ENCODE measurements around the gene ZKSCAN2.

Gene ZKSCAN2

GRCh38 chr16:25257470-25257955 is at the start of gene ZKSCAN2:
TSS of gene ZKSCAN2 (minus strand) at chr16:25257845. CDS start at chr16:25257127, 718 bp downstream.
- peak; percentile 93 for DNase-seq

- no peak for DNase-seq
Measured at GRCh38 chr16:25299792-25300590, 42.3 kb upstream of the ZKSCAN2 start.

- DNase-seq, result no peak
Measured at GRCh38 chr16:25298165-25298872, 40.7 kb upstream of the ZKSCAN2 start.

GRCh38 chr16:25297151-25297787 is 39.6 kb upstream of the ZKSCAN2 start:
- DNase-seq, result no peak

- DNase-seq, result no peak
Measured at GRCh38 chr16:25291580-25291979, 33.9 kb upstream of the ZKSCAN2 start.

DNA sequence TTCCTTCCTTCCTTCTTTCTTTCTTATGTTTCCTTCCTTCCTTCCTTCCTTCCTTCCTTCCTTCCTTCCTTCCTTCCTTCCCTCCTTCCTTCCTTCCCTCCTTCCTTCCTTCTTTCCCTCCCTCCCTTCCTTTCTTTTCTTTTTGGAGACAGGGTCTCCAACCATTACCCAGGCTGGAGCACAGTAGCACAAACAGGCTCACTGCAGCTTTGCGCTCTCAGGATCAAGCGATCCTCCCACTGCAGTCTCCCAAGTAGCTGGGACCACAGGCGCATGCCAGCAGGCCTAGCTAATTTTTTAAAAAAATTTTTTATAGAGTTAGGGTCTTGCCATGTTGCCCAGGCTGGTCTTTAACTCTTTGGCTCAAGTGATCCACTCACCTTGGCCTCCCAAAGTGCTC is 31.8 kb upstream of the ZKSCAN2 start:
- no peak for DNase-seq

DNA sequence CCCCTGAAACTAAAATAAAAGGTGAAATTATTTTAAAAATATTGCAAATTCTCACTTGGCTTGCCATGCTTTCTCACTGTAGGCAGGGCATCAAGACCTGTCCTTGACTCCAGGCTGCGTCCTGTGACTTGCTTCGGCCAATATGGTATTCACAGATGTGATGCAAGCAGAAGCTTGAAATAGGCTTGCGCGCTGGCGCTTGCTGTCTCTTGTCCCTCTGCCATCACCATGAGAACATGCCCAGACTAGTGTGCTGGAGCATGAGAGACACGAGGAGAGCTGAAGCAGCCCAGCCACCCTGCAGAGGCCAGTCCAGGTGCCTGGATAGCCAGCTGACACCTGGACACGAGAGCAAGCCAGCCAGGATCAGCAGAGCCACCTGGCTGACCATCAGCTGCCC is 21.8 kb upstream of the ZKSCAN2 start:
- DNase-seq, result no peak

GRCh38 chr16:25271421-25271820 is 13.8 kb upstream of the ZKSCAN2 start:
- no peak for DNase-seq

- no peak for DNase-seq
Measured at GRCh38 chr16:25270577-25270976, 12.9 kb upstream of the ZKSCAN2 start.

DNA sequence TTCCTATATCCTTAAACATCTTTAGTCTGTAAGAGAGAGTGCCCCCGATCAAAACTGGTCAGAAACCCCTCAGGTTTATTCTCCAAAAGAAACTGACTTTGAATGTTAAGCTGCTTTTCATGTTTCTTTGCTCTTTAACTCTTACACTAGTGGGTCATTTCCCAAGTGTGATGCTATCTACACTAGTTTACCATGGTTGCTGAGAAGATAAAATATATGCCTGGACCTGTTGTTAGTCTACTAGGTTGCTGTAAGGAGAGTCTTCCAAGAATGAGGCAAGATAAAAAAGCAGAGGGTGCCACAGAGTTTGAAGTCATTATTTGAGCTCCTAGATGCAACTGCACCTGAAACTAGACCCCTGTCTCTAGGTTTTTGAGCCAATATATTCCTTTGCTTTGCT is 12.2 kb upstream of the ZKSCAN2 start:
- DNase-seq, result no peak

- no peak for DNase-seq
Measured at GRCh38 chr16:25265968-25266367, 8.3 kb upstream of the ZKSCAN2 start.

GRCh38 chr16:25264597-25264996 is 7.0 kb upstream of the ZKSCAN2 start:
- DNase-seq, result no peak

GRCh38 chr16:25260416-25260815 is 2.8 kb upstream of the ZKSCAN2 start:
- DNase-seq, result peak; percentile 13

DNA sequence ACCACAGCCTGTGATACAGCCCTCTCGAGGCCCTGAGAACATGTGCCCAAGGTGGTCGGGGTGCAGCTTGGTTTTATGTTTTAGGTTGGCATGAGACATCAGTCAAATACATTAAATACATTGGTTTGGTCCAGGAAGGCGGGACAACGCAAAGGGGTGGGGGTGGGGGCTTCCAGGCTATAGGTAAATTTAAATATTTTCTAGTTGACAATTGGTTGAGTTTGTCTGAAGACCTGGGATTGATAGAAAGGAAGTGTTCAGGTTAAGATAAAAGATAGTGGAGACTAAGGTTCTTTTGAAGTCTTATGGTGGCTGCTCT is 1.2 kb upstream of the ZKSCAN2 start:
- no peak for DNase-seq

DNA sequence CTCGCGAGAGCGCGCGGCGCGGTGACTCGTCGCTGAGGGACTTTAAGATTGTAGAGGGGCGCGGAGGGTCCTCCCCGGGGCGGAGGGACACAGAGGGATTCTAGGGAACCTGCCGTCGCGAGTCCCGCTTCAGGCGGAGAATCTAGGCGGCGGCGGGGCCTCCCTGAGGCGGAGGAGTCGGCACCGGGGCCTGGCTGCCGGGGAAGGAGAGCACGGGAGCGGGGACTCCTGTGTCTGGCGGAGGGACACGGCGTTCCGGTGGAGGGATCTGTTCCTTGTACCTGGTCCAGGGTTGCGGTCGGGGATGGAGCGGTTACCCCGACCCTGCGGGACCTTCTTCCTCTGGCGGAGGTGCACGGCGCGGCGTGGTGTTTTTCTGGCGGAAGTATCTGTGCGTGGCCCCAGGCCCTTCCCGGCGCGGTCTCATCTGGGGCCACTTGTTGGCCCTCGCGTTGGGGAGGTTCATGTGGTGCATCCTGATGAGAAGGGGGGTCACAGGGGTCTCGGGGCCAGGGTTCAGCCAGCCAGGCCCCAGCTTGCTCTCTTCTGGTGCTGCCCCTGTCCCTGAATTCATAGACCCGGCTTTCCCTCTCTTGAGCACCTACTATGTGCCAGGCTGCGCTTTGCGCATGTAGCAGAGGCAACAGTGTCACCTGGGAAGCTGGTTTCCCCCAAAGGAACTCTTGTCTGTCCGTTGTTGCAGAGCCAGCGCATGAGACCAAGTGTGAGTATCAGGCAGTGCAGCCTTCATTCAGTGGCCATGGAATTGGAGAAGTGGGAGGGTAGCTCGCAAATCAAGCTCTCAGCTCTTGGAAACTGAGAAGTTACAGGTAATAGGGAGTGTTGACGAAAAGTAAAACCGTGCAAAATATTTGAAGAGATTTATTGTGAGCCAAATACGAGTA is 563 bp upstream of the ZKSCAN2 start:
- peak; percentile 88 for DNase-seq

- peak; percentile 31 for DNase-seq
Measured at GRCh38 chr16:25256695-25257469, 763 bp downstream of the ZKSCAN2 start.

DNA sequence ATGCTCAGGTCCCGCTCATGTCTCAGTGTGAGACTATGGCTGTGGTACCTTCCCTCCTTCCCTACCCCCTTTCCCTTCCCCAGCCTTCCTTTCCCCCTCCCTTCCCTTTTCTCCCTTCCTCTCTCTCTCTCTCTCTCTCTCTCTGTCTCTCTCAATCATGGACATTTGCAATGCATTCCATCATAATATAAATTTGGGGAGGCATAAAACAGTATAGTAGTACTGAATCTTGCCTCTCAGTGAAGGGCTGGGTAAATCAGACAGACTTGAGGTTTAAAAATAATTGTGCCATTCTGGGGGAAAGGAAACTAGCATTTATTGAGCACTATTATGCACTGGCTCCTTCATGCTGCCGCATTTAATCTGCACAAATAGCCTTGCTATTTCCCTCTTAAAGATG is 4.3 kb downstream of the ZKSCAN2 start:
- DNase-seq, result no peak

DNA sequence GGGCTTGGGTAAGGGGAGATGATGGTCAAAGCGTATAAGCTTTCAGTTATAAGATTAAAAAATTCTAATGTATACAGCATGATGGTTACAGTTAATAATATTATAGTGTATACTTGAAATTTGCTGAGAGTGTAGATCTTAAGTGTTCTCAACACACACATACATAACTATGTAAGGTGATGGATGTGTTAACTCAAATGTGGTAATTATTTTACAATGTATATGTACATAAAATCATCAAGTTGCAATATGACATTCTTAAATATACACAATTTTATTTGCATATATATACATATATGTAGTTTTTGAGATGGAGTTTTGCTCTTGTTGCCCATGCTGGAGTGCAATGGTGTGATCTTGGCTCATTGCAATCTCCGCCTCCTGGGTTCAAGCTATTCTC is 7.2 kb downstream of the ZKSCAN2 start:
- no peak for DNase-seq

- no peak for DNase-seq
Measured at GRCh38 chr16:25235991-25236390, 21.7 kb downstream of the ZKSCAN2 start.

DNA sequence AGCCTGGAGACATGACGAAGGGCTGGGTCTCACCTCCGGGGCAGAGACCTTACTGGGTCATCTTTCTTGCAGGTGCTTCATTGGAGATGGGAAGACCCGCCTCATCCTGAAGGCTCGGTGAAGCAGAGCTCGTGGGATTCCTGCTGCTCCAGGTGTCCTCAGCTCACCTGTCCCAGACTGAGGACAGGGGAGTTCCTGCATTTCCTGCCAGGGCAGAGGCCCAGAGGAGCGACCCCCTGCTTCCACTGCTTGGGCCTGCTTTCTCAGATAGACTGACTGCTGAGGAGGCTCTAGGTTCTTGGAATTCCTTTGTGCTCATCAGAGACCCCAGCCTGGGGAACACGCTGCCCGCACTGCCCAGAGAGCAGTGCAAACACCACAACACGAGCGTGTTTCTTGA is 29.3 kb downstream of the ZKSCAN2 start:
- no peak for DNase-seq

GRCh38 chr16:25224731-25225319 is 32.8 kb downstream of the ZKSCAN2 start:
- DNase-seq, result no peak

GRCh38 chr16:25223964-25224363 is 33.7 kb downstream of the ZKSCAN2 start:
- DNase-seq, result no peak
